ENCODE results near the gene SNX1.
"Not testable (repeated sequence)": the region's sequence is repeated elsewhere in the genome, so short reads cannot be mapped to it uniquely, and the experiment has no call there.

The SNX1 gene

GRCh38 chr15:64110950-64111678 is 15.3 kb downstream of the SNX1 start:
- no peak for DNase-seq (ENCODE audit: low read depth)
- no peak overlapping the region for H3K4me3 ChIP-seq (ENCODE audit: low read length)
- TF ChIP-seq CTCF (conservative IDR thresholded peaks at IDR 0.05; ENCODE audit: low read depth, low read length) = no peak

GRCh38 chr15:64111679-64112050 is 15.9 kb downstream of the SNX1 start:
- TF ChIP-seq CTCF (conservative IDR thresholded peaks at IDR 0.05; ENCODE audit: low read depth, low read length) = no peak
- H3K4me3 ChIP-seq (ENCODE audit: low read length) = no peak overlapping the region
- no peak for DNase-seq (ENCODE audit: low read depth)

- no peak overlapping the region for H3K4me3 ChIP-seq (ENCODE audit: low read length)
- no peak for TF ChIP-seq CTCF (conservative IDR thresholded peaks at IDR 0.05; ENCODE audit: low read depth, low read length)
- DNase-seq (ENCODE audit: low read depth) = no peak
Observed at GRCh38 chr15:64112073-64112772, 16.4 kb downstream of the SNX1 start.

GRCh38 chr15:64112904-64113303 is 17.1 kb downstream of the SNX1 start:
- no peak overlapping the region for H3K4me3 ChIP-seq (ENCODE audit: low read length)
- no peak for TF ChIP-seq CTCF (conservative IDR thresholded peaks at IDR 0.05; ENCODE audit: low read depth, low read length)
- no peak for DNase-seq (ENCODE audit: low read depth)

GRCh38 chr15:64117759-64118487 is 22.1 kb downstream of the SNX1 start:
- no peak for DNase-seq (ENCODE audit: low read depth)
- H3K4me3 ChIP-seq (ENCODE audit: low read length) = no peak overlapping the region
- no peak for TF ChIP-seq CTCF (conservative IDR thresholded peaks at IDR 0.05; ENCODE audit: low read depth, low read length)

- DNase-seq (ENCODE audit: low read depth); H3K4me3 ChIP-seq (ENCODE audit: low read length): not testable (repeated sequence)
Observed at GRCh38 chr15:64120322-64120721, 24.5 kb downstream of the SNX1 start.

GRCh38 chr15:64121614-64122013 is 25.8 kb downstream of the SNX1 start:
- H3K4me3 ChIP-seq (ENCODE audit: low read length) = no peak overlapping the region
- DNase-seq (ENCODE audit: low read depth) = no peak
- TF ChIP-seq CTCF (conservative IDR thresholded peaks at IDR 0.05; ENCODE audit: low read depth, low read length) = no peak

Measured in retinal pigment epithelial cell (primary cell).